Dermis microvascular lymphatic vessel endothelial cell (primary cell): ENCODE measurements around the gene OR6P1. TPM values are rescaled to one million over a fixed set of nuclear protein-coding genes. Genes with fewer than 3 reads are reported as not detected.

Experiments
- DNase-seq, 2 donors: peaks; one replicate each; pipeline versions ENCODE4 v3.0.0 to v3.0.0-alpha.2; 2010; ENCODE audit warnings: low read depth in 2 of 2
- total RNA-seq: library from RNA; depleted of rRNA; stranded (reverse); fragments of >200 nt; gene quantifications from 2 replicates; pipeline ENCODE4 v1.2.1, GENCODE V29; 2014

The OR6P1 gene
- total RNA-seq, 1 donor from 2014 or later, result not detected

GRCh38 chr1:158516966-158517365 is 53.4 kb downstream of the OR6P1 start:
- DNase-seq, result no peak

Other genes with a start within 250 kb of the OR6P1 start
- gene CD1B, start 239.0 kb downstream of the OR6P1 start, total RNA-seq, result not detected in 2 replicates
- not detected in 2 replicates for gene CD1E, start 216.7 kb downstream of the OR6P1 start, total RNA-seq
- gene OR10T2, start 171.1 kb downstream of the OR6P1 start, total RNA-seq, result not detected in 2 replicates
- not detected in 2 replicates for gene OR10K2, start 144.3 kb downstream of the OR6P1 start, total RNA-seq
- not detected in 2 replicates for gene OR10K1, start 108.7 kb downstream of the OR6P1 start, total RNA-seq
- not detected in 2 replicates for gene OR10R2, start 98.4 kb downstream of the OR6P1 start, total RNA-seq
- not detected in 2 replicates for gene OR6Y1, start 16.2 kb downstream of the OR6P1 start, total RNA-seq
- gene OR10X1, start 9.3 kb upstream of the OR6P1 start, total RNA-seq, result not detected in 2 replicates
- not detected in 2 replicates for gene OR10Z1, start 34.7 kb upstream of the OR6P1 start, total RNA-seq
- gene SPTA1, start 116.1 kb upstream of the OR6P1 start, total RNA-seq, result 1.3 and 2.0 TPM in 2 replicates
- gene OR6K2, start 130.1 kb upstream of the OR6P1 start, total RNA-seq, result not detected in 2 replicates
- not detected in 2 replicates for gene OR6K3, start 150.1 kb upstream of the OR6P1 start, total RNA-seq
- gene OR6K6, start 184.1 kb upstream of the OR6P1 start, total RNA-seq, result not detected in 2 replicates
- gene OR6N1, start 201.6 kb upstream of the OR6P1 start, total RNA-seq, result not detected in 2 replicates
- gene OR6N2, start 210.6 kb upstream of the OR6P1 start, total RNA-seq, result not detected in 2 replicates